GM12878 (cell line): ENCODE measurements around the gene CDC34. TPM values are rescaled to one million over a fixed set of nuclear protein-coding genes. Genes with fewer than 3 reads are reported as not detected.

Experiments
- ATAC-seq: fragments of 200-7000 bp; cut with Tn5 transposase; 3 replicates; pipeline ENCODE4 v1.9.1; 2020; ENCODE audit warnings: mild to moderate bottlenecking, moderate library complexity
- BruUV-seq: library from RNA; stranded (reverse); fragments of 400-500 nt; replicated peaks from 2 replicates; lab custom pipeline; 2021; lab: Mats Ljungman, UMichigan
- CTCF ChIA-PET: fragments of 300-600 bp; sonication (Branson Sonifier 250); formaldehyde crosslinking; extraction: SDS; loops from one replicate; lab custom pipeline; 2021; ENCODE audit warnings: inconsistent platforms; lab: Yijun Ruan, JAX
- POLR2A ChIA-PET: fragments of 350-600 bp; formaldehyde crosslinking; extraction: SDS; loops from one replicate; lab custom pipeline; 2021; ENCODE audit warnings: inconsistent platforms; lab: Charles Lee
- RAD21 ChIA-PET: fragments of 300-600 bp; sonication (Branson Sonifier 250); formaldehyde crosslinking; loops from one replicate; lab custom pipeline; 2023; ENCODE audit warnings: antibody characterized with exemption; ENCODE audit not compliant: unreplicated experiment; lab: Charles Lee
- SMC1A ChIA-PET: fragments of 300-600 bp; sonication (Branson Sonifier 250); formaldehyde crosslinking; loops from one replicate; lab custom pipeline; 2023; ENCODE audit not compliant: unreplicated experiment, uncharacterized antibody; lab: Charles Lee
- DNase-seq: peaks from one replicate; pipeline ENCODE4 v3.0.0-alpha.2; 2011; ENCODE audit warnings: low read depth, low spot score
- FAIRE-seq: peaks from 3 replicates; lab custom pipeline; 2011; peaks lifted over from hg19 to GRCh38; lab: Jason Lieb, UNC
- H2AFZ ChIP-seq: 2 replicates; pipeline ENCODE4 v1.6.0; 2011; ENCODE audit warnings: low read depth, low read length, control low read depth; ENCODE audit not compliant: control insufficient read depth
- H3K27ac ChIP-seq: 2 replicates; pipeline ENCODE4 v1.5.1; 2011; ENCODE audit warnings: control low read depth; ENCODE audit not compliant: control insufficient read depth, insufficient read depth
- H3K27me3 ChIP-seq, 2 experiments: replicated peaks in 1 of 2; 2 replicates each; pipeline versions ENCODE4 v1.6.0 to v1.6.1; 2011; ENCODE audit warnings: low read length in 1 of 2; ENCODE audit not compliant: control insufficient read depth in 2 of 2, insufficient read depth in 2 of 2
- H3K36me3 ChIP-seq, 2 experiments: 2 replicates each; pipeline ENCODE4 v1.5.1; 2011; ENCODE audit warnings: low read length in 1 of 2; ENCODE audit not compliant: control insufficient read depth in 2 of 2, insufficient read depth in 2 of 2
- H3K4me1 ChIP-seq: 2 replicates; pipeline ENCODE4 v1.6.1; 2011; ENCODE audit warnings: mild to moderate bottlenecking, low read length, moderate library complexity, mixed read lengths; ENCODE audit not compliant: control insufficient read depth, insufficient read depth
- H3K4me2 ChIP-seq: 2 replicates; pipeline ENCODE4 v1.6.0; 2011; ENCODE audit warnings: control low read depth; ENCODE audit not compliant: control insufficient read depth, insufficient read depth
- H3K4me3 ChIP-seq: fragments of 200-600 bp; sonication (generic); 2 replicates; pipeline ENCODE4 v1.5.1; 2016
- H3K79me2 ChIP-seq: 2 replicates; pipeline ENCODE4 v1.6.0; 2011; ENCODE audit warnings: low read length; ENCODE audit not compliant: control insufficient read depth, insufficient read depth
- H3K9ac ChIP-seq: 2 replicates; pipeline ENCODE4 v1.8.0; 2011; ENCODE audit warnings: low read length, control low read depth, mixed read lengths; ENCODE audit not compliant: control insufficient read depth, insufficient read depth
- H3K9me3 ChIP-seq: replicated peaks from 3 replicates; pipeline ENCODE4 v1.5.1; 2011; ENCODE audit warnings: mild to moderate bottlenecking, low read length; ENCODE audit not compliant: control insufficient read depth, insufficient read depth
- H4K20me1 ChIP-seq: 2 replicates; pipeline ENCODE4 v1.6.0; 2011; ENCODE audit not compliant: control insufficient read depth, insufficient read depth
- IKZF1 ChIP-seq: fragments of 450-650 bp; conservative IDR thresholded peaks from 2 replicates; pipeline ENCODE4 v1.6.1; 2017; ENCODE audit warnings: antibody characterized with exemption, mild to moderate bottlenecking
- RFX5 ChIP-seq: IDR thresholded peaks from 2 replicates; pipeline ENCODE4 v1.6.1; 2011; ENCODE audit warnings: low read depth, low read length, improper control_type of control experiment
- WGBS: methylation state at CpG from one replicate; pipeline ENCODE4 v1.1.6; 2016; ENCODE audit warnings: low lambda C conversion rate; ENCODE audit not compliant: insufficient replicate concordance, insufficient coverage; ENCODE audit errors: missing lambda C conversion rate; 5-methylcytosine and 5-hydroxymethylcytosine counted together
- in situ Hi-C: fragments of 300-500 bp; cut with MboI; formaldehyde crosslinking; loops from 9 replicates; pipeline ENCODE4 v1.14.3; 2018; ENCODE audit warnings: mixed read lengths
- intact Hi-C: fragments of 100-400 bp; cut with micrococcal nuclease; formaldehyde crosslinking; loops from one replicate; pipeline ENCODE4 v1.14.2; 2022; ENCODE audit not compliant: unreplicated experiment
- polyA plus RNA-seq, 11 experiments: library from polyadenylated mRNA; depleted of rRNA in 4 of 11; unstranded in 6 of 11; stranded (reverse) in 5 of 11; fragments of >200 nt; fragmentation: Nextera tagmentation in 4 of 11; fragmentation: Illumina TruSeq in 1 of 11; extraction: Ambion mirVana in 4 of 11; extraction: Trizol in 1 of 11; gene quantifications; 1 replicate in 1 of 11; 2 replicates in 10 of 11; pipeline versions ENCODE4 v1.2.1 to v1.2.3, GENCODE V29; 2011 to 2016; ENCODE audit warnings: inconsistent platforms in 2 of 11, missing spikeins in 2 of 11, low read depth in 1 of 11
- total RNA-seq, 4 experiments: library from RNA; depleted of rRNA in 3 of 4; stranded (reverse); fragments of >200 nt in 3 of 4; fragmentation: Illumina TruSeq in 1 of 4; extraction: Trizol in 1 of 4; gene quantifications; 2 replicates each; pipeline versions ENCODE4 v1.2.1 to v1.2.3, GENCODE V29; 2013 to 2021
- TF ChIP-seq, protein P1 (sequence below): IDR thresholded peaks from 2 replicates; pipeline ENCODE4 v1.6.1; 2011; ENCODE audit warnings: low read depth, low read length, improper control_type of control experiment, borderline replicate concordance

Gene CDC34
- total and polyA plus RNA-seq, 10 of the 15 experiments (the other 5 are each of a cell fraction or from before 2014, with no cell fraction given), result 0.31 to 48.9 (median 28.5) TPM

DNA sequence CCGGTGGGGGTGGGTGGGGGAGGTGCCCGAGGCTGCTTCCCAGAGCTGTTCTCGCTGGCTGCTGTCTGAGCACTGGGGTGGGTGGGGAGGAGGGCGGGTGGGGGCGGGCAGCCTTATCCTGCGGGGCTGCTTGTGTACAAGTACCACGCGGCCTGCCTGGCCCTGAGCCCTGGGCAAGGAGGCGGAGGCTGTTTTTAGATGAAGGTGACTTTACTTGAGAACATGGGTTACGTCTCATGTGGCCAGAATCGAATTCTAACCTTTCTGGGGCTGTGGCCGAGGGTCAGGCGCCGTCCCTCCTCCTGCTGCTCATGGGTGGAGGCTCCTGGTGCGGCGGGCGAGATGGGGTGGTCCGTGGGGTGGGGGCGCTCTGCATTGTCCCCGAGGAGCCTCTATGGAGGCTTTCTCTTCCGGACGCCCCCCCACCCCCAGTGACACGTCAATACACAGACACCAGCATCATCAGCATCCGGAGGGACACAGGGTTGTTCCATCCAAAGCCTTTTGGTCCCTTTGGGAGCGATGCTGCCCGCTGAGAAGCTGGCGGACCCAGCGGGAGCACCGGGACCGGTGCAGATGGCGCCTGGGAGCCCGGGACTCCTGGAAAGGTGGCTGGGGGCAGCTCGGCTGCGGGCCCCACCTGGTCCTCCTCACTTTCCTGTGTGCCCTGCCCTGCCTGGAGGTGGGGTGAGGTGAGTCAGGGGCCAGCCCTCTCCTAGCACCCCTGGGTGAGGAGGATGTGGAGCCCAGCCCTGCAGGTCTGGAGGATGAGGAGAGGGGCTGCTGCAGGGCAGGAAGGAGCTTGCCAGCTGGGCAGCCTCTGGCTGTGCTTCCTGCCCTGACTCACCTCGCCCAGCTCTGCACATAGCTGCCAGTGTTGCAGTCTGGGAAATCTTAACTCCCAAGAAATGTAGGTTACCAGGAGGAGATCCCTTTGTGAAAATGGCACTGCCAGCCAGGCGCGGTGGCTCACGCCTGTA, 44.3 kb downstream of the CDC34 start:
- Histone ChIP-seq H3K4me2 (peak overlapping the region; percentile 62), H3K27me3 (no peaks in the 10 kb centered on the region), H2AFZ (no peak overlapping the region), H3K9ac (no peak overlapping the region; the same call in 1 of the 2 replicates), H3K4me3 (peak overlapping the region; percentile 83), H3K27ac (no peak overlapping the region), H3K79me2 (peaks cover 64% of the 10 kb centered on the region), H3K36me3 (peaks cover 0 to 29% of the 10 kb centered on the region in 2 experiments; a peak in 3 of 4 replicates), H3K9me3 (no peaks in the 10 kb centered on the region), H3K4me1 (peaks cover 3% of the 10 kb centered on the region; the same call in 1 of the 2 replicates), H4K20me1 (0 out of 2 replicates have a peak, but pooled peaks cover 5% of the 10 kb centered on the region)
- in situ Hi-C loops (no loop called here), intact Hi-C loops (no loop called here)
- FAIRE-seq (no peak), ATAC-seq (no peak), DNase-seq (no peak)
- ChIA-PET CTCF (interaction anchor here (0.7 to 1.6 kb wide), 2 partner anchors 44 to 65 kb away, joined by 4 to 9 read pairs; partner anchors contain the start of gene CDC34), RAD21 (interaction anchor here (1.2 to 2.0 kb wide), 4 partner anchors 9 to 87 kb away, joined by 3 to 11 read pairs (median 7); partner anchors contain the start of genes CDC34 and RNF126), SMC1A (interaction anchor here (0.8 to 2.0 kb wide), 3 partner anchors 43 to 85 kb away, joined by 3 to 20 read pairs (median 4); partner anchors contain the start of gene CDC34), POLR2A (interaction anchor here (0.6 to 1.1 kb wide), 3 partner anchors 8 to 52 kb away, joined by 3 to 5 read pairs (median 5); no protein-coding TSS in a partner anchor)
- 59% methylated on average over 36 of the region's 38 CpGs for WGBS
- TF ChIP-seq, protein P1, sequence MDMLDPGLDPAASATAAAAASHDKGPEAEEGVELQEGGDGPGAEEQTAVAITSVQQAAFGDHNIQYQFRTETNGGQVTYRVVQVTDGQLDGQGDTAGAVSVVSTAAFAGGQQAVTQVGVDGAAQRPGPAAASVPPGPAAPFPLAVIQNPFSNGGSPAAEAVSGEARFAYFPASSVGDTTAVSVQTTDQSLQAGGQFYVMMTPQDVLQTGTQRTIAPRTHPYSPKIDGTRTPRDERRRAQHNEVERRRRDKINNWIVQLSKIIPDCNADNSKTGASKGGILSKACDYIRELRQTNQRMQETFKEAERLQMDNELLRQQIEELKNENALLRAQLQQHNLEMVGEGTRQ, result no peak
- no peak for TF ChIP-seq RFX5
- TF ChIP-seq IKZF1, result 0 out of 2 replicates have a peak, but pooled peaks have one; percentile 14
- no TSS peak for BruUV-seq
